Endodermal cell (in vitro differentiated cells): Measurements from ENCODE around the gene RFTN1. TPM values are rescaled to one million over a fixed set of nuclear protein-coding genes. Genes with fewer than 3 reads are reported as not detected.

Experiments used
- DNase-seq: peaks from one replicate; pipeline ENCODE4 v3.0.0-alpha.2; 2017
- H3K27ac ChIP-seq: 2 replicates; pipeline ENCODE4 v1.5.1; 2013; ENCODE audit warnings: mild to moderate bottlenecking, low read depth, low read length, moderate library complexity
- H3K27me3 ChIP-seq: 2 replicates; pipeline ENCODE4 v1.6.1; 2013; ENCODE audit warnings: mild to moderate bottlenecking, low read length, moderate library complexity; ENCODE audit not compliant: insufficient read depth, control insufficient read depth, poor library complexity, severe bottlenecking
- H3K36me3 ChIP-seq: 2 replicates; pipeline ENCODE4 v1.7.0; 2013; ENCODE audit warnings: mild to moderate bottlenecking, low read length, moderate library complexity; ENCODE audit not compliant: control insufficient read depth, insufficient read depth
- H3K4me1 ChIP-seq: one replicate; pipeline ENCODE4 v1.7.0; 2013; ENCODE audit warnings: low read length; ENCODE audit not compliant: control insufficient read depth, insufficient read depth
- H3K4me3 ChIP-seq: 2 replicates; pipeline ENCODE4 v1.5.1; 2013; ENCODE audit warnings: mild to moderate bottlenecking, low read length, moderate library complexity
- H3K9ac ChIP-seq: 2 replicates; pipeline ENCODE4 v1.6.1; 2013; ENCODE audit warnings: mild to moderate bottlenecking, low read length, moderate library complexity; ENCODE audit not compliant: poor library complexity, severe bottlenecking; ENCODE audit errors: extremely low read depth
- H3K9me3 ChIP-seq: 2 replicates; pipeline ENCODE4 v1.6.1; 2013; ENCODE audit warnings: mild to moderate bottlenecking, low read length, moderate library complexity; ENCODE audit not compliant: control insufficient read depth
- H3K27ac Mint-ChIP-seq: 2 replicates; pipeline ENCODE4 v1.8.0; 2020; ENCODE audit warnings: mixed read lengths
- H3K27me3 Mint-ChIP-seq: 2 replicates; pipeline ENCODE4 v1.8.0; 2021; ENCODE audit warnings: mild to moderate bottlenecking, mixed read lengths; ENCODE audit not compliant: insufficient read depth
- H3K36me3 Mint-ChIP-seq: 2 replicates; pipeline ENCODE4 v1.8.0; 2020; ENCODE audit warnings: low read depth, mixed read lengths
- H3K4me1 Mint-ChIP-seq: 2 replicates; pipeline ENCODE4 v1.8.0; 2020; ENCODE audit warnings: mixed read lengths
- H3K4me3 Mint-ChIP-seq: 2 replicates; pipeline ENCODE4 v1.8.0; 2020; ENCODE audit warnings: mild to moderate bottlenecking, moderate library complexity, mixed read lengths
- H3K9me3 Mint-ChIP-seq: 2 replicates; pipeline ENCODE4 v1.8.0; 2020; ENCODE audit warnings: mild to moderate bottlenecking, mixed read lengths
- CTCF ChIP-seq: fragments of 200-600 bp; sonication (generic); conservative IDR thresholded peaks from 2 replicates; pipeline ENCODE4 v1.5.0; 2021; ENCODE audit warnings: antibody characterized with exemption, mild to moderate bottlenecking
- WGBS, 2 experiments: methylation state at CpG; one replicate each; pipeline versions ENCODE4 v1.1.5 to v1.1.7; 2013; ENCODE audit warnings: missing lambda C conversion rate in 2 of 2, mixed read lengths in 1 of 2; ENCODE audit not compliant: insufficient coverage in 1 of 2, insufficient read length in 1 of 2; 5-methylcytosine and 5-hydroxymethylcytosine counted together
- total RNA-seq, 2 donors: library from RNA; stranded (reverse); fragmentation: NEBNext Ultra II Directional in 1 of 2; extraction: Animal tissue kit (Norgen Biotek cat#: 25700) in 1 of 2; gene quantifications; 2 replicates in 1 of 2; 3 replicates in 1 of 2; pipeline ENCODE4 v1.2.1, GENCODE V29; 2021

The RFTN1 gene
- total RNA-seq, 2 donors from 2014 or later: 0.80 to 1.1 TPM

- Mint-ChIP-seq H3K27ac (no peak overlapping the region), H3K36me3 (no peaks in the 10 kb centered on the region), H3K4me1 (peaks cover 6% of the 10 kb centered on the region), H3K9me3 (no peaks in the 10 kb centered on the region), H3K27me3 (peaks cover 2% of the 10 kb centered on the region), H3K4me3 (peak overlapping the region; percentile 12)
- no peaks in the 10 kb centered on the region for H3K36me3 ChIP-seq
- H3K4me1 ChIP-seq: no peaks in the 10 kb centered on the region
- peak; percentile 73 for DNase-seq
- no peak overlapping the region for H3K9ac ChIP-seq
- H3K4me3 ChIP-seq: no peak overlapping the region
- H3K27me3 ChIP-seq: no peaks in the 10 kb centered on the region
- no peak overlapping the region for H3K27ac ChIP-seq
- H3K9me3 ChIP-seq: no peaks in the 10 kb centered on the region
- 45 to 65% methylated on average over 3 to 4 of the region's 4 CpGs for WGBS, 2 experiments
- TF ChIP-seq CTCF: no peak
Measured at GRCh38 chr3:16550305-16550675, 36.8 kb upstream of the RFTN1 start.

GRCh38 chr3:16548721-16549120 lies 35.2 kb upstream of the RFTN1 start:
- no peaks in the 10 kb centered on the region for H3K9me3 ChIP-seq
- DNase-seq: no peak
- Mint-ChIP-seq H3K27ac (no peak overlapping the region), H3K4me3 (no peak overlapping the region), H3K9me3 (no peaks in the 10 kb centered on the region), H3K27me3 (peaks cover 2% of the 10 kb centered on the region), H3K4me1 (peaks cover 6% of the 10 kb centered on the region), H3K36me3 (no peaks in the 10 kb centered on the region)
- H3K27me3 ChIP-seq: no peaks in the 10 kb centered on the region
- no peaks in the 10 kb centered on the region for H3K4me1 ChIP-seq
- H3K36me3 ChIP-seq: no peaks in the 10 kb centered on the region
- no peak for TF ChIP-seq CTCF
- H3K9ac ChIP-seq: no peak overlapping the region
- H3K27ac ChIP-seq: no peak overlapping the region
- H3K4me3 ChIP-seq: no peak overlapping the region
- WGBS, 2 experiments: 83 to 93% methylated on average over 1 to 4 of the region's 4 CpGs

DNA sequence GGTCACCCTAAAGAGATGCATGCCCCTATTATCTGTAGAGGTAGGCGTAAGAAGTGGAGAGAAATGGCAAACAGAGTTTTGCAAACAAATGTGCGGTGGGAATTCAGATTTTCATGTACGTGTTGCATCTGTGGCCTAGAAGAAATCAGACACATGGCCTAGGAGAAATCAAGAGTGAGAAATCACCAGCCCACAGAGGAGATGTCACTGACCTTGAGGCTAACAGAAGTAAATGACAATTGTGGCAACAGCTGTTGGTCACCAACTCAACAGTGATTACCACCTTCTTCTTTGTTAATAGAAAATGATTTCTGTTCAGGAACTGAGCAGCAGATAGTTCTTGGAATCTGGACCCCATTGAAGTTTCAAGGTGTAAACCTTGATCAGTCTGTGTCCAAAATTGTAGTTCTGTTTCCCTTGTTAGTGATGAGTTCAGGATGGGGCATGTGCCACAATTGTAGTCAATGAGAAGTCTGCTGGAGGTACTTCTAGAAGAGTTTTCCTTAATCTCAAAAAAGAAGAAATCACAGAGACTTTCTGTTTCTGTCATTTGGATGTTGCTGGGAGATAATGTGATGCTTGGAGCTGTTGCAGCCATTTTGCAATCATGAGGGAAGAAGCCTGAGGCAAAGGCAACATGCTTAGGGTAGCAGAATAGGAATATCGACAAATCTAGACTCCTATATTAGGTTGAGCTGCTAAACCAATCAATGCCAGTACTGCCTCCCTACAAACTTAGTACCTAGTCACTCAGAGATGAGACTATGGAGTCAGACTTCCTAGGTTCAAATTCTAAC lies 34.3 kb upstream of the RFTN1 start:
- peaks cover 6% of the 10 kb centered on the region for H3K4me1 Mint-ChIP-seq
- no peak overlapping the region for H3K9ac ChIP-seq
- no peaks in the 10 kb centered on the region for H3K36me3 Mint-ChIP-seq
- 90 to 98% methylated on average over 4 of the region's 4 CpGs for WGBS, 2 experiments
- H3K27me3 ChIP-seq: no peaks in the 10 kb centered on the region
- H3K9me3 Mint-ChIP-seq: no peaks in the 10 kb centered on the region
- no peak for TF ChIP-seq CTCF
- no peak for DNase-seq
- no peaks in the 10 kb centered on the region for H3K9me3 ChIP-seq
- peaks cover 2% of the 10 kb centered on the region for H3K27me3 Mint-ChIP-seq
- H3K27ac ChIP-seq: no peak overlapping the region
- H3K27ac Mint-ChIP-seq: no peak overlapping the region
- no peak overlapping the region for H3K4me3 Mint-ChIP-seq
- H3K36me3 ChIP-seq: no peaks in the 10 kb centered on the region
- no peaks in the 10 kb centered on the region for H3K4me1 ChIP-seq
- no peak overlapping the region for H3K4me3 ChIP-seq
